ENCODE measurements around the gene TAS2R60. TPM values are rescaled to one million over a fixed set of nuclear protein-coding genes. Genes with fewer than 3 reads are reported as not detected.

Gene TAS2R60
- polyA plus RNA-seq, 1 experiment = not detected

- no peak for TF ChIP-seq CTCF (IDR thresholded peaks at IDR 0.05; ENCODE audit: low read depth, low read length)
- Histone ChIP-seq H3K9me3 (ENCODE audit: control insufficient read depth, insufficient read depth, low read length) (no peaks in the 10 kb centered on the region), H3K27me3 (ENCODE audit: control insufficient read depth, insufficient read depth, low read length) (no peaks in the 10 kb centered on the region), H3K4me3 (ENCODE audit: low read depth, low read length) (no peak overlapping the region), H3K27ac (ENCODE audit: low read depth, low read length) (no peak overlapping the region)
- POLR2A ChIA-PET = no interaction called here
- no peak for DNase-seq (ENCODE audit: low read depth, low spot score)
- CTCF ChIA-PET = interaction anchor here (1.2 to 1.9 kb wide), 3 partner anchors 17 to 218 kb away, joined by 3 to 7 read pairs (median 4); no protein-coding TSS in a partner anchor
Observed at GRCh38 chr7:143433759-143434158, 9.5 kb upstream of the TAS2R60 start.

DNA sequence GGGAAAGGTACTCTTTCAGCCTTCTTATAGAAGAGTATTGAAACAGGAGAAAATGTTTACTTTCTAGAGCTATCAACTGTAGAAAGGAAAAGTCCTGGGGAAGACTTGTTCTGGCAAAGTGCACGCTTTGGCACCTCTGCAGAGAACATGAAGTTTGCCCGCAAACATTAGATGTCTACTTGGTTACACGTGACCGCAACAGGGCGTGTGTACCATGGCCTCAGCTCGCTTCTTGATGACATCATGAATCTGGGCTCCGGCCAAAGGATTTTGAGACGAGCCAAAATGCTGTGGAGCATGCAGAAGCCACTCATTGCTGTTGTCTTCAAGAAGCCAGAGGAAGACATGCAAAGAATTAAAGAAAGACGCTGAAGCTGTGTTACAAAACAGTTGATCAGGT lies 8.6 kb upstream of the TAS2R60 start:
- ChIA-PET POLR2A (no interaction called here), CTCF (interaction anchor here (0.9 to 1.9 kb wide), 3 partner anchors 18 to 219 kb away, joined by 3 to 7 read pairs (median 3); no protein-coding TSS in a partner anchor)
- Histone ChIP-seq H3K27ac (ENCODE audit: low read depth, low read length) (no peak overlapping the region), H3K9me3 (ENCODE audit: control insufficient read depth, insufficient read depth, low read length) (no peaks in the 10 kb centered on the region), H3K27me3 (ENCODE audit: control insufficient read depth, insufficient read depth, low read length) (no peaks in the 10 kb centered on the region), H3K4me3 (ENCODE audit: low read depth, low read length) (no peak overlapping the region)
- no peak for DNase-seq (ENCODE audit: low read depth, low spot score)
- TF ChIP-seq CTCF (IDR thresholded peaks at IDR 0.05; ENCODE audit: low read depth, low read length) = no peak

GRCh38 chr7:143435266-143435665 lies 8.0 kb upstream of the TAS2R60 start:
- CTCF ChIA-PET = interaction anchor here (0.9 to 1.6 kb wide), 2 partner anchors 195 to 220 kb away, joined by 3 read pairs; no protein-coding TSS in a partner anchor
- Histone ChIP-seq H3K9me3 (ENCODE audit: control insufficient read depth, insufficient read depth, low read length) (no peaks in the 10 kb centered on the region), H3K4me3 (ENCODE audit: low read depth, low read length) (no peak overlapping the region), H3K27me3 (ENCODE audit: control insufficient read depth, insufficient read depth, low read length) (no peaks in the 10 kb centered on the region), H3K27ac (ENCODE audit: low read depth, low read length) (no peak overlapping the region)
- POLR2A ChIA-PET = no interaction called here
- no peak for TF ChIP-seq CTCF (IDR thresholded peaks at IDR 0.05; ENCODE audit: low read depth, low read length)
- DNase-seq (ENCODE audit: low read depth, low spot score) = no peak

DNA sequence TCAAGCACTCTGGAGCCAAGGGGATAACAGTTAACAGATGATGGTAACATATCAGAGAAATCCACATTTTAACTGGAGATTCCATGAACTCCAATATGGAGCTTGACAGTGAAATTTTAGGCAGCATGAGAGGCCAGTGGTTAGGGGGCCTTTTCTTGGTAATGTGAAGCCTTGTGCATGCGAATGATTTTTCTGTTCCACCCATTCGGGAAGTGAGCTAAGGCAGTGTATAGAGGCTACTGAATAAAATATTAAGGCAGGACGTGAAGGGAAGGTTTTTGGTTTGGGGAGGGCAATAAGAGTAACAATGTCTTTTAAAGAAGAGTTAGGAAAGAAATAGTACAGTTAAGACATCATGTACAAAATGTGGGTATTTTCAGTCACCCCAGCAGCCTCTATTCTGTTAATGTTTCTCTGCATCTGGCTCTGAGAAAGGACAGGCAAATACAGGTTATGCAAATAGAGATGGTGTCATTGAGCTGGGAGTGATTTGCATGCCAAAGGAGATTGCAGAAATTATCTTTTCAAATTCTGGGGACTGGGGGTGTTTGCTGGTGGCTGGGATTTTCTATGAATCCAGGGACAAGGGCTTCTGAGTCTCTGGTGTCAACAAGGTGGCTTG lies 6.8 kb upstream of the TAS2R60 start:
- Histone ChIP-seq H3K9me3 (ENCODE audit: control insufficient read depth, insufficient read depth, low read length) (no peaks in the 10 kb centered on the region), H3K4me3 (ENCODE audit: low read depth, low read length) (no peak overlapping the region), H3K27me3 (ENCODE audit: control insufficient read depth, insufficient read depth, low read length) (no peaks in the 10 kb centered on the region), H3K27ac (ENCODE audit: low read depth, low read length) (no peak overlapping the region)
- CTCF ChIA-PET = interaction anchor here (0.6 kb wide), 1 partner anchor 196 kb away, joined by 3 read pairs; no protein-coding TSS in a partner anchor
- TF ChIP-seq CTCF (IDR thresholded peaks at IDR 0.05; ENCODE audit: low read depth, low read length) = no peak
- no peak for DNase-seq (ENCODE audit: low read depth, low spot score)
- POLR2A ChIA-PET = no interaction called here

GRCh38 chr7:143437578-143437977 lies 5.7 kb upstream of the TAS2R60 start:
- Histone ChIP-seq H3K27me3 (ENCODE audit: control insufficient read depth, insufficient read depth, low read length) (no peaks in the 10 kb centered on the region), H3K27ac (ENCODE audit: low read depth, low read length) (no peak overlapping the region), H3K9me3 (ENCODE audit: control insufficient read depth, insufficient read depth, low read length) (no peaks in the 10 kb centered on the region), H3K4me3 (ENCODE audit: low read depth, low read length) (no peak overlapping the region)
- TF ChIP-seq CTCF (IDR thresholded peaks at IDR 0.05; ENCODE audit: low read depth, low read length) = no peak
- CTCF ChIA-PET = no interaction called here
- POLR2A ChIA-PET = no interaction called here
- DNase-seq (ENCODE audit: low read depth, low spot score) = no peak

Data from AG04450 (cell line).